NCI-H526 treated with DMSO at 0.1 percent for 48 hours (cell line): ENCODE measurements around the gene CPED1.
"Not testable (repeated sequence)": the region's sequence is repeated elsewhere in the genome, so short reads cannot be mapped to it uniquely, and the experiment has no call there.

Experiments used
- DNase-seq: peaks from one replicate; lab custom pipeline; 2025; lab: John Stamatoyannopoulos, UW

The CPED1 gene

DNA sequence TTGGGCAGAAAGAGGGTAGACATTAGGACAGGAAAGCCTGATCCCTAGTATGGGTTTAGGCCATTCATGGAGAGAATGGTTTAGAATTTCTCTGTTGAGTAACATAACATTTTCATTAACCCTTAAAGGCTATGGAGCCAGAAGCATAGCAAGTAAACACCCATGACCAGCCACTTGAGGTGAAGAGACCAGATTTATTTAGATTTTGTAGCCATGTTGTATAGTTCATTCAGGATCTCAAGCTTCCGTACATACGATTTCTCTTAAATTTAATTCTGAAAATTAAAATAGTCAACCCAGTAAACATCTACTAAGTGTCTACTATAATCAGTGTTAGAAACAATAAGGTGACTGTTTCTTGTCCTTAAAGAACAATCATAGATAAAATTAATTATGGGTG lies 51.5 kb downstream of the CPED1 start:
- no peak for DNase-seq

DNA sequence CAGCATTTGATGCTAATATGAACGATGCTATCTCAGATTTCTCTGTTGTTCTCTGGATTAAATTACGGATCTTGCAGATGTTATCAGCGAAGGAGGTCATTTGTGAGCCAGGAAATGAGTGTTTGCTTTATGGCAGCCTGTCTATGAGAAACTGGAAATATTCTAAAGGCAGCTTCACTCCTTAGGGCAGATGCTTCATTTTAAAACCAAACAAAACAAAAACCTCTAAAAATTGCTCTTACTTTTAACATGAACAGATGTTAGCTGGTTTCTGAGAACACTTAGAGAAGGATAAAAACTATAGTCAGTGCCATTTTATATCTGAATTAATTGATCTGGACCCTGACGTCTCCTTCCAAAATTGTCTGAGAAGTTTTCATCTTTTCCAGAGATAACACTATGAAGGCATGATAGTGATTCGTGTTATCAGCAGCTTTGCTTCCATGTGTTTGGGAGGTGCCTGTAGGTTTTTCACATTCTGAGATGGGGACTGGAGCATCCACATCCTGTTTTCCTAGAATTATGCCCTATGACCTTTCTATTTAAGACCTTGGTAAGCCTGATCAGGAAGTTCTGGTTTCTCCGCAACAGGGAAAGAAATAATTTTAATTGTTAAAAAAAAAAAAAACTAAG lies 53.1 kb downstream of the CPED1 start:
- DNase-seq = no peak

DNA sequence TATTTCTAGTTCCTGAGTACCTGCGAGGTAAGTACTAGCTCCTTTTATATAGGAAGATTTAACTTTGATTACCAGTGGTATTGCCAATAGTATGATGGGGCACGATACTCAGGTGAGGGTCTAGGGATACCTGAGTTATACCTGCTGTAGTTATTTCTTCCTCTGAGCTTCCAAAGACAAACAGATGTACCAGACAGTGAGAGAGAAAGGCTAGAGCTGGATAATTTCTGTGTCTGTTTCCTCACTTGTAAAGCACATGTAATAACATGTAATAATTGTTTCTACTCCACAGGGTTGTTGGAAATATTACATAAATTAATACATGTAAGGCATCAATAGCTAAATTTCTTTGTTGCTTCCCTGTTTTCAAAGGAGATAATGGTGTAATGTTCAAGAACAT lies 53.7 kb downstream of the CPED1 start:
- DNase-seq = no peak

DNA sequence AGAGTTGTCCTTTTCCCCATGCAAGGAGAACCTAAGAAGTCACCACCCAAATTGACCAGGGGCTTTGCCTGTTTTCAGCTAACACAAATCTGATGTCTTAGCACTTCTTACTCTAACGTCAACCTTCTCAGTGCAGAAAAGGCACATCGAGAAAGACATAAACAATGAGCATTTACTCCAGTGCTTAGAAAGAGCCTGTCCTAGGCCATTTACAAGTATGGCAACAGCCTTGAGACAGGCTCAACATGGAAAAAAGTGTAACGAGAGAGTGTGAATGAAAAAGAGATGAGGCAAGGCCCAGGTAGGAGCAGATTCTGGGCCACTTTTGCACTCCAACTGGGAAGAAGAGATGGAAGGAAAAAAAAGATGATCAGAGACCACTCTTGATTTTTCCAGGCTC lies 54.4 kb downstream of the CPED1 start:
- no peak for DNase-seq

DNA sequence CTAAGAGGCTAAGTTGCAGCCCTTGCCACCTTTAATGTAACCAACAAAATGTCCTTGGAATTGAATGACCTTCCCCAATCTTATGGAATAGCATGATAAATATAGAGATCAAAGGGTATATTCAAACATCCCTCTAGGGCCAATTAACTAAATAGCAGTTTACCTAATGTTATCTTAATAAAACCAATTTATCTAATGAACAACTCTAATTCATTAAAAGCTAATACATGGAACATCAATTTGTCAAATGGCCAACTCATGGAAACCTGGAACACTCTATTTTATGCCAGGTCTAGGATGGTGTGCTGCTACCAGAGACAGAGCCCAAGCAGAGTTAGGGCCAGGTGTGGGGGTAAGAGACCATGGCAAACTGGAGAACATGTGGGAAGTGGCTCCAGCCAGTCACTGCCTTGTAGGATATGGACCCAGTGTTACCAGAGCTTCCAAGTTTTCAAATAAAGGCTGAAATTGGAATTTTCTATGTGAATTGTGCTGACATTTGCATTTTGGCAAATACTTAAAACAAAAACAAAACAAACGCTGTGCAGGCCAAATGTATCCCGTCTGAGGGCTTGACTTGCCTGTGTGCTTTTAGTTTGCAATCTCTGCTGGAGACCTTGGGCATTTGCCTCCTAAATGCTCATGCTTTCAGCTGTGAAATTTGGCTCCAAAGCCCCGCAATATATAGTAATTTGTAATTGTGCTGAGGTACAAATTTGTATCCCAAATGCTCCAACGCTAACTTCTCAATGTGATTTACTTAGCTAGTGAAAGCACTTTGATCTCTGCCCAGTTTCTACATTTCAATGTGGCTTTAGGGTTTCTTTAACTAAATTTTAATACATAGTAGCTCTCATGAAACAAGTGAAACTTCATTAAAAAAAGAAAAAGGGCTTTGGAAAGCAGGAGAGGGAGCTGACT lies 55.1 kb downstream of the CPED1 start:
- no peak for DNase-seq

DNA sequence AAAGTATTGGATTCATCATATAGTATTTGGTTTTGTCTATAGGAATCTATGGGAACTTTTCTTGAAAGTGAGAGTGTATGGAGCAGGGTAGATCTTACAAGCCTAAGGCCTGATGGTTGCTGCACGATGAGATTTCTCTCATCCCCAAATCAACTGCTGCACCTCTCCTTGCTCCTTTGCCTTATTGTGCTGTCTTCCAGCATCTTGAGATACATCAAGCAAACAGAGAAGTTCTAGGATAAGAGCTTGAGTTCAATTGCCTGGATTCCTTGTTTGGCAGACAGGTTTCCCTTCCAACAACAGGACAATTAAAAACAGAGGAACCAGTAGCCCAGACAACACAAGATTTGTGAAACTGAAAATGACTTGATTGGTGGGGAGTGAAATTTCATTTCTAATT lies 56.6 kb downstream of the CPED1 start:
- DNase-seq = no peak

DNA sequence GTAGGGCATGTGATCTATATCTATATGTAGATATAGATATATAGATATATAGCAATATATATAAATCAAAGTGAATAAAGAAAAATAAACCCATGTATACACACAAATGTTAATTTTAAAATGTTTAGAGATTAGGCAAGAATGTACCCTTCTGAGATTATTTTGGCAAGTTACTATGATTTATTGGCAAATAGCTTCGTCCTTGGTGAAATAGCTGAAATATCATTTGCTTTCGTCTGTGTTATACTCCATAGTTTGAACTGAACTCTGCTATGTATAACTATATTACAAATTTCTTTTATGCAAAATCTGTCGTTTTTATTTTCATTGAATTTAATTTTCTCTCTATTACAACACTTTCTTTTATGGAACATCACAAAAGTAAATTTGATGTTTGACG lies 57.5 kb downstream of the CPED1 start:
- no peak for DNase-seq

DNA sequence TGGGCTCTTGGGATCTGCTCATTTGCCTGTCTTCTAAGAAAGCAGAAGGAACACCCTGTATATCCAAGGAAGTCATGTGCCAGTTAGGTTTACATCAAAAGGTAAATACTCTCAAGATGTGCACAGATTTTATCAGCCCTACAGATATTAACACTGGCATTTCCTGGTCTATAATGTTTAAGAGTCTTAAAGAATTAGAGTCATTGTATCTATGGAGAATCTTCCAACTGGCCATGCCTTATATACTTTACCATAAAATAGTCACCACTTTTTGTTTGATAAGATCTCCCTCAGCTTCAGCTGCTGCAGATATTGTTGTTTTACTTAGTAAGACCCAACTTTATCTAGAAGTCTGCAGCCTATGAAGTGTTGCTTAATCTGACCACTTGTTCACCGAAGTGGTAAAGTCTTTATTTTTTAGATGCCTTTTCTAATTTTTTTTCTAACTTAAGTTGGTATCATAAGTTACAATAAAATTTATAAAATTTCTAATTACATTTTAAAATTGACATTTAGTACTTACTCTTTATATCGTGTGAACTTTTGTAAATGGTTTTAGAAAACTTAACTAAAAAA lies 58.5 kb downstream of the CPED1 start:
- DNase-seq = no peak

DNA sequence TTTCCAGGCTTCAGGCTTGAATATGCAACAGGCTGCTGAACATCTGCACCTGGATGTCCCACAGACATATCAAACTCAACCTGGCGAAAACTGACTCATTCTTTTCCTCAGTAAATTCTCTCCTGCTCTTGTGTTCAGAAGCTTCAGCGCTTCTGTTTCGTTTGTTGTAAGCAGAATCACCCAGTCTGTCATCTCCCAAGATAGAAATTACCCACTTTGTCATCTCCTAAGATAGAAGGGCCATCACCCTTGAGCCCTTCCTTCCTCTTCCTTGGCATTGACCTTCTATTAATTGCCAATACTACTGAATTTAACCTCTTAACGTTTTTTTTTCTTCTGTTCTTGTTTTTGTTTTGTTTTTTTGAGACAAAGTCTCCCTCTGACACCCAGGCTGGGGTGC lies 59.7 kb downstream of the CPED1 start:
- no peak for DNase-seq

DNA sequence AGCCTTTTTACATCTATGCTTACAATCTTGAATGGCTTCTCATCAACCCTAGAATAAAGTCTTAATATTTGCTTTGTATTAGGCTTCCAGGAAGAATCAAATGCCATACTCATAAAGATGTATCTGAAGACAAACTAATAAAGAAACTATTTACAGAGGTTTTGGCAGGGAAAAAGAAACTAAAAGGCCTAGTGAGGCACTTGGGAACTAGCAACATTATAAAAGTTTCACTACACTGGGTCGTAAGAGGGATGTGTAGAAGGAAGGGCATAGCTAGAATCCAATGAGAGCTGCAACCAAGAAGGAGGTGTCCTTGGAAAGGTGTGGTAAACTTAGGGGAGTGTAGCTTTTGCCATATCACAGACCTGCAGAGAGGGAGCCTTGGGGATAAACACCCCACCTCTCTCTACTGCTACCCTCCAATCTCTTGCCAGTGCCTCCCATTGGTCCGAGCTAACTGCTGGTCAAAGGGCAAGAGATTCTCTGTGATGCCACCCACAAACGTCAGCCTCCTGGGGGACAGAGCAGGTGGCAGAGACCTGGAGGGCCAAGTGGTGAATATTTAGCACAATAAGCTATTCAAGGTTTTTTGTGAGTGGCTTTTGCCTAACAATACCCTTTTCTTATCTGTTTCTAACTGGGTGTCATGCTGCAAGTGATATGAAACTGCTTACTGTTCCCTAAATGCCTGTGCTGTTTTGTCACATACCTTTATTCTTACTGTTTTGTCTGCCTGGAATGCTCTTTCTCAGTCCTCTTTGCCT lies 60.7 kb downstream of the CPED1 start:
- no peak for DNase-seq

DNA sequence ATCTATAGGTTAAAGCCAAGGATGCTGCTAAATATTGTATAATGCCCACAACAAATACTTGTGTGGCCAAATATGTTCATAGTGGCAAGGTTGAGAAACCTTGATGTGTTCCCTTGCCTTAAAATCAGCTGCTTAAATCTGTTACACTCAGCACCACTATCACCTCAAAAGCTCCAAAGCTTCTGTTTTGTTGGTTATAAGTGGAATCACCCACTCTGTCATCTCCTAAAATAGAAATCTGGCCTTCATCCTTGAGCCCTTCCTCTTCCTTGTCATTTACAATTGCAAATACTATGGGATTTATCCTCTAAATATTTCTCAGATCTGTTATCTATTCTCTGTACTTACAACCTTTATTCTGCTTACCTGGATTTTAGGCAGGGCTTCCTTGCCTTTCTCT lies 61.4 kb downstream of the CPED1 start:
- no peak for DNase-seq

DNA sequence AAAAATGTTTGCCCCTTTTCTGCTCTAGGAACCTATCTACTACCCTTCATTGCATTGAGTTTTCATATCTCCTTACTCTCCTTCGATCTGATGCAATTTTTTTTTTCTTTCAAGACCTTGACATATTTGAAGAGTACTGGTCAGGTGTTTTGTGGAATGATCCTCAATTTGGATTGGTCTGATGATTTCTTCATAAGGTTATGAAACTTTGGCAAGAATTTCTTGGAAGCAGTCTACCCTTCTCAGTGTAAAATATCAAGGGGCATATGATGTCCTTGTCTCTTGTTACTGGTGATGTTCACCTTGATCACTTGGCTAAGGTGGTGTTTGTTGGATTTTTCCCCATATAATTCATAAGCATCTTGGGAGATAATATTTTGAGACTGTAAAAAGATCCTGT lies 64.7 kb downstream of the CPED1 start:
- no peak for DNase-seq

DNA sequence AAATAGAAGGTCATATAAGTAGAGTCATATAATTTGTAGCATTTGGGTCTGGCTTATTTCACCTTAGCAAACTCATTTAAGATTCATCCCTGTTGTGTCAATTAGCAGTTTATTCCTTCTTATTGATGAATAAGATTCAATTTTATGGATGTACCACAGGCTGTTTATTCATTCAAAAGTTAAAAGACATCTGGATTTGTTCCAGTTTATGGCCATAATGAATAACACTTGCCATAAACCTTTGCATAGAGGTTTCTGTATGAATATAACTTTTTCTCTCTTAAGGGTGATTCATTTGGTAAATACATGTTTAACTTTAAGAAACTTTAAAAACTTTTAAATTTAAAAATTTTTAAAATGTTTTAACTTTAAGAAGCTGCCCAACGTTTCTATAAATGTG lies 66.4 kb downstream of the CPED1 start:
- DNase-seq = no peak

DNA sequence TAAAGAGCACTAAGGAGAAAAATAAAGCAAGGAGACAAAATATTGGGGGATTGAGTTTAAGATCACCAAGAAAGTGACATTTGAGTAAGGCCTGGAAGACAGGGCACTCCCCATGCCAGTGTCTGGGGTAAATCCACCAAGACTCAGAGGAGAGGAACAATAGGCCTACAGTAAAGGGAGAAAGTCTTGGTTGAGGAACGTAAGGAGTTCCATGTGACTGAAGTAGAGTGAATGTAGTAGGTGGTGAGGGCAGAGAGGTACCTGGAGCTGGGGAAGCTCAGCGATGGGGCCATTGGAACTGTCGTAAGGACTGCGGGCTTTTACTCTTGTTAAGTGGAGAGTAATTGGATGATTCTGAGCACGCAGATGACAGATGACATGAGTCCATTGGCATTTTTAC lies 69.4 kb downstream of the CPED1 start:
- DNase-seq = no peak

DNA sequence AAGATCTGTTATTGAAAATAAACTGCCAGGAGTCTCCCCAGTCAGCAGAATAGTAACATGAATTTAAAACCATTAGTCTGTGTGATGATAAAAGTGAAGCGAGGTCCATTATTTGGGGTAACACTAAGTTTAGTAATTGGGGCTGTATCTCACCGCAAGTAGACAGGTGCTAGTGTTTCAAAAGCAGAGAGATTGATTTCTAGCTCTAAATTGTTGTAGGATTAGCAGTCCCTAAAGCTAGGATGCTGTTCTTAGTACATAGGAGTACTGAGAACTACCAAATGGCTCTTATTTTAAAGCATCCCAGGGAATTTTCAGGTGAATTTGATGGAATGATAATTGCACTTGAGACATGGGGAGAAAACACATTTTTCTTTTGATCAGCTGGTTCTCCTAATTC lies 70.5 kb downstream of the CPED1 start:
- DNase-seq = no peak

DNA sequence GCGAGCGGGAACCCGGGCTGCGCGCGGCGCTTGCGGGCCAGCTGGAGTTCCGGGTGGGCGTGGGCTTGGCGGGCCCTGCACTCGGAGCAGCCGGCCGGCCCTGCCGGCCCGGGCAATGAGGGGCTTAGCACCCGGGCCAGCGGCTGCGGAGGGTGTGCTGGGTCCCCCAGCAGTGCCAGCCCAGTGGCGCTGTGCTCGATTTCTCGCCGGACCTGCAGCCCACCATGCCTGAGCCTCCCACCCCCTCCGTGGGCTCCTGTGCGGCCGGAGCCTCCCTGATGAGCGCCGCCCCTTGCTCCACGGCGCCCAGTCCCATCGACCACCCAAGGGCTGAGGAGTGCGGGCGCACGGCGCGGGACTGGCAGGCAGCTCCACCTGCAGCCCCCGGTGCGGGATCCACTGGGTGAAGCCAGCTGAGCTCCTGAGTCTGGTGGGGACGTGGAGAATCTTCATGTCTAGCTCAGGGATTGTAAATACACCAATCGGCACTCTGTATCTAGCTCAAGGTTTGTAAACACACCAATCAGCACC lies 71.5 kb downstream of the CPED1 start:
- DNase-seq = not testable (repeated sequence)

DNA sequence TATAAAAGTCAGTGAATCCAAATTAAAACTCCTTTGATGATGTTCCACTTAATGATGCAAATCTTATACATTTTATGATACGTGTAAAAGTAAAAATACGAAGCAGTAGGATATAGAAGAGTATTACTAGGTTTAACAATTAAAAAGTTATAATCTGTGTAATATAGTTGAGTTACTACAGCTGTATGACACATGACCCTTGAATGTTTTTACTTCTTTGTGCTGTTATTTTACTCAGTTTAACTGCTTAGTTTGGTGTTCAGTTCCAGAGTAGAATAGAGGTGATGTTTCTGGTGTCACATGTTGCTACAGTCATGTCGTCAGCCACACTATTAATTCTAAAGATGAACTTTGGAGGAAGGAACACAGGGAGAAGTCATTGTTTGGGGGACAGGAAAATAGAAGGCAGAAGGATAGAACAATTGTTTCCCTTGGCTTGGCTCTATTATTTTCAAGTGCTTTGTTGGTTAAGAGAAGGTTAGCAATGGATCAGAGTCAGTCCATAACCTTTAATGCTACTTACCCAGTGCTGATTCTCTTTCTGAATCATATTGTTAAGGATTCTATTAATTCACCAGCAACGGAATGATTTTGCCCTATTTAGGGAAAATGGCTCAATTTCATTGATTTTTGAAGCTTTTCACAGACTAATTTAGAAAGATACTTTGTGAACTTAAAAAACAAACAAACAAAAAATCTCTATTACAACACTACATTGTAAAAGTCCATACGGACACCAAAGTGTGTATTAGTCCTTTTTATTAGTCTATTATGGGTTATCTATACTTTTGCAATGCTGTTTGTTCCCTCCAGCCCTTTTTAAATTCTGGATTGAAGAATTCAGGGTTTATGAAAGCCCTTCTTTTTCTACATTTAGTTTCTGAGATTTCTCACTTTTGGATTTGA lies 73.4 kb downstream of the CPED1 start:
- no peak for DNase-seq

DNA sequence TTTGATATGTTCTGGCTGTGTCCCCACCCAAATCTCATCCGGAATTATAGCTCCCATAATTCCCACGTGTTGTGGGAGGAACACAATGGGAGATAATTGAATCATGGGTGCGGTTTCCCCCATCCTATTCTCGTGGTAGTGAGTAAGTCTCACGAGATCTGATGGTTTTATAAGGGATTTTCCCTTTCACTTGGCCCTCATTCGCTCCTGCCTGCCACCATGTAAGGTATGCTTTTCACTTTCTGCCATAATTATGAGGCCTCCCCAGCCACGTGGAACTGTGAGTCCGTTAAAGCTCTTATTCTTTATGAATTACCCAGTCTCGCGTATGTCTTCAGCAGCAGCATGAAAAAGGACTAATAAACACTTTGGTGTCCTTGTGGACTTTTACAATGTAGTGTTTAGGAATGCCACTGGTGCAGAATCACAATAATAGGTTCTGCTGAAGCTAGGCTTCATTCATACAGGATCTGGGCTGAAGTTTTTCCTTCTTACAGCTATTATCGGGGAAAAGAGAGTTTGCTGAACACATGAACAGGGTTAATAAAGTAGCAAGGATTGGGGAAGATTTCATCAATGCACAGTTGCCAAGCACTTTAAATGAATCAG lies 74.3 kb downstream of the CPED1 start:
- no peak for DNase-seq

DNA sequence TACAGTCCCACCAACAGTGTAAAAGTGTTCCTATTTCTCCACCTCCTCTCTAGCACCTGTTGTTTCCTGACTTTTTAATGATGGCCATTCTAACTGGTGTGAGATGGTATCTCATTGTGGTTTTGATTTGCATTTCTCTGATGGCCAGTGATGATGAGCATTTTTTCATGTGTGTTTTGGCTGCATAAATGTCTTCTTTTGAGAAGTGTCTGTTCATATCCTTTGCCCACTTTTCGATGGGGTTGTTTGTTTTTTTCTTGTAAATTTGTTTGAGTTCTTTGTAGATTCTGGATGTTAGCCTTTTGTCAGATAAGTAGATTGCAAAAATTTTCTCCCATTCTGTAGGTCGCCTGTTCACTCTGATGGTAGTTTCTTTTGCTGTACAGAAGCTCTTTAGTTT lies 79.2 kb downstream of the CPED1 start:
- DNase-seq = not testable (repeated sequence)

DNA sequence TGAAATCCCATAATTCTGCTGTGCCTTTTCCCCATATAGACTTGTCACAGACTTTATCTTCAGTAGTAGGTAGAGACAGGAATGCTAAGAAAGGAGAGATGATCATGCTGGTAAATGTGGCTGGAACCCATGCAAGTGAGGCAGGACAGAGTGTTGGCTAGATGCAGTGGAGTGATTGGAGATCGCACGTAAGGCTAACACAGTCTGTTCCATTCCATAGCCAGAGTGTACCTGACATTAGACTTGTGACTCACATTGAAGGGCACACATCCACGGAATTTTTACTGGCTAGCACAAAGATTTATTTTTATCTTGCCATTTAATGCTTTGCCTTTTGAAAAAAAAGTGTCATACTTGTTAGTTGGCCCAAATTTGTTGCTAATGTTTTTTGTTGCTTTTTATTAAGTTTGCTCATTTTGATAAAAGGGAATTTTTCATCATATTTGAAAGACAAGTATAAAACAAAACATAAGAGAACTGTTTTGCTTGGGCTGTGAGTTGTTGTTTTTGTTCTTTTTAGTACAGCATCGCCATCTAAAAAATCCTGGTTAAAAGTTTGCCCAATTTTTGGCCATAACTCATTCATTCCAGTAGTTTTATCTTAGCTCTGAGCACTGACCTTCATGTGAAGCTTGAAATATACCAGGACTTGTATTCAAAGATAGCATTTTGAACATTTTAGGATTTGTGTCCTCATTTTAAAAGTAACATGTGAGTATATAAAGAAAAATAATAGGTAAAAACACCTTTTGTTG lies 81.0 kb downstream of the CPED1 start:
- DNase-seq = no peak
